ENCODE results near the gene ZNF511. TPM values are rescaled to one million over a fixed set of nuclear protein-coding genes. Genes with fewer than 3 reads are reported as not detected.
"Not testable (repeated sequence)": the region's sequence is repeated elsewhere in the genome, so short reads cannot be mapped to it uniquely, and the experiment has no call there.

Gene ZNF511
- total RNA-seq, 1 donor from 2014 or later = 25.5 TPM

- H3K36me3 ChIP-seq (ENCODE audit: insufficient read depth, low read length) = no peaks in the 10 kb centered on the region
- no peaks in the 10 kb centered on the region for H3K4me1 ChIP-seq (ENCODE audit: insufficient read depth, low read length)
- Mint-ChIP-seq H3K27me3 (ENCODE audit: low read depth, unreplicated experiment) (peaks cover 10% of the 10 kb centered on the region), H3K36me3 (ENCODE audit: low read depth, unreplicated experiment) (no peaks in the 10 kb centered on the region), H3K4me3 (ENCODE audit: unreplicated experiment) (no peak overlapping the region), H3K4me1 (ENCODE audit: low read depth, unreplicated experiment) (no peaks in the 10 kb centered on the region), H3K27ac (ENCODE audit: unreplicated experiment) (no peak overlapping the region), H3K9me3 (ENCODE audit: unreplicated experiment) (no peaks in the 10 kb centered on the region)
- no peaks in the 10 kb centered on the region for H3K27me3 ChIP-seq (ENCODE audit: insufficient read depth, low read length)
- no peak for FAIRE-seq
- H2AFZ ChIP-seq (ENCODE audit: low read depth, low read length) = no peak overlapping the region
- no peak overlapping the region for H3K4me2 ChIP-seq (ENCODE audit: low read length)
- H3K9ac ChIP-seq (ENCODE audit: low read length) = no peak overlapping the region
- no peaks in the 10 kb centered on the region for H3K9me3 ChIP-seq (ENCODE audit: insufficient read depth, low read depth, low read length)
- no peak overlapping the region for H3K4me3 ChIP-seq (ENCODE audit: insufficient read depth, low read depth, low read length)
- H3K79me2 ChIP-seq (ENCODE audit: insufficient read depth, low read length) = no peaks in the 10 kb centered on the region
- peaks cover 3% of the 10 kb centered on the region for H4K20me1 ChIP-seq (ENCODE audit: insufficient read depth, low read length)
- H3K27ac ChIP-seq (ENCODE audit: low read depth, low read length) = no peak overlapping the region
- no peak for DNase-seq (ENCODE audit: low read depth)
- no peak for TF ChIP-seq EZH2 (IDR thresholded peaks at IDR 0.05; ENCODE audit: insufficient read depth, low read length)
- TF ChIP-seq, protein P1, sequence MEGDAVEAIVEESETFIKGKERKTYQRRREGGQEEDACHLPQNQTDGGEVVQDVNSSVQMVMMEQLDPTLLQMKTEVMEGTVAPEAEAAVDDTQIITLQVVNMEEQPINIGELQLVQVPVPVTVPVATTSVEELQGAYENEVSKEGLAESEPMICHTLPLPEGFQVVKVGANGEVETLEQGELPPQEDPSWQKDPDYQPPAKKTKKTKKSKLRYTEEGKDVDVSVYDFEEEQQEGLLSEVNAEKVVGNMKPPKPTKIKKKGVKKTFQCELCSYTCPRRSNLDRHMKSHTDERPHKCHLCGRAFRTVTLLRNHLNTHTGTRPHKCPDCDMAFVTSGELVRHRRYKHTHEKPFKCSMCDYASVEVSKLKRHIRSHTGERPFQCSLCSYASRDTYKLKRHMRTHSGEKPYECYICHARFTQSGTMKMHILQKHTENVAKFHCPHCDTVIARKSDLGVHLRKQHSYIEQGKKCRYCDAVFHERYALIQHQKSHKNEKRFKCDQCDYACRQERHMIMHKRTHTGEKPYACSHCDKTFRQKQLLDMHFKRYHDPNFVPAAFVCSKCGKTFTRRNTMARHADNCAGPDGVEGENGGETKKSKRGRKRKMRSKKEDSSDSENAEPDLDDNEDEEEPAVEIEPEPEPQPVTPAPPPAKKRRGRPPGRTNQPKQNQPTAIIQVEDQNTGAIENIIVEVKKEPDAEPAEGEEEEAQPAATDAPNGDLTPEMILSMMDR (IDR thresholded peaks at IDR 0.05; ENCODE audit: insufficient read depth, low read depth, low read length) = no peak
These were observed 7.6 kb downstream of the ZNF511 start for GRCh38 chr10:133316266-133316665.

DNA sequence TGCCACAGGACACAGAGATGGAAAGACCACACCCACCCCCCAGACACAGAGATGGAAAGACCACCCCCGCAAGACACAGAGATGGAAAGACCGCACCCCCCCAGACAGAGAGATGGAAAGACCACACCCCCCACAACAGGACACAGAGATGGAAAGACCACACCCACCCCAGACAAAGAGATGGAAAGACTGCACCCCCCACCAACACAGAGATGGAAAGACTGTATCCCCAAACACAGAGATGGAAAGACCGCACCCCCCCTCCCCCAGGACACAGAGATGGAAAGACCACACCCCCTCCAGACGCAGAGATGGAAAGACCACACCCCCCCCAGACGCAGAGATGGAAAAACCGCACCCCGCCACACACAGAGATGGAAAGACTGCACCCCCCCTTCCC lies 8.0 kb downstream of the ZNF511 start:
- no peak for DNase-seq (ENCODE audit: low read depth)
- Histone ChIP-seq H3K9me3 (ENCODE audit: insufficient read depth, low read depth, low read length) (no peaks in the 10 kb centered on the region), H3K4me3 (ENCODE audit: insufficient read depth, low read depth, low read length) (no peak overlapping the region), H3K4me1 (ENCODE audit: insufficient read depth, low read length) (no peaks in the 10 kb centered on the region), H3K36me3 (ENCODE audit: insufficient read depth, low read length) (no peaks in the 10 kb centered on the region), H3K27ac (ENCODE audit: low read depth, low read length) (no peak overlapping the region), H2AFZ (ENCODE audit: low read depth, low read length) (no peak overlapping the region), H3K79me2 (ENCODE audit: insufficient read depth, low read length) (no peaks in the 10 kb centered on the region), H3K9ac (ENCODE audit: low read length) (no peak overlapping the region), H4K20me1 (ENCODE audit: insufficient read depth, low read length) (peaks cover 3% of the 10 kb centered on the region), H3K4me2 (ENCODE audit: low read length) (no peak overlapping the region), H3K27me3 (ENCODE audit: insufficient read depth, low read length) (no peaks in the 10 kb centered on the region)
- Mint-ChIP-seq H3K4me1 (ENCODE audit: low read depth, unreplicated experiment) (no peaks in the 10 kb centered on the region), H3K27me3 (ENCODE audit: low read depth, unreplicated experiment) (peaks cover 10% of the 10 kb centered on the region), H3K9me3 (ENCODE audit: unreplicated experiment) (no peaks in the 10 kb centered on the region), H3K36me3 (ENCODE audit: low read depth, unreplicated experiment) (no peaks in the 10 kb centered on the region), H3K27ac (ENCODE audit: unreplicated experiment) (no peak overlapping the region), H3K4me3 (ENCODE audit: unreplicated experiment) (no peak overlapping the region)
- TF ChIP-seq, protein P1 (IDR thresholded peaks at IDR 0.05; ENCODE audit: insufficient read depth, low read depth, low read length) = no peak
- no peak for TF ChIP-seq EZH2 (IDR thresholded peaks at IDR 0.05; ENCODE audit: insufficient read depth, low read length)
- FAIRE-seq = no peak

DNA sequence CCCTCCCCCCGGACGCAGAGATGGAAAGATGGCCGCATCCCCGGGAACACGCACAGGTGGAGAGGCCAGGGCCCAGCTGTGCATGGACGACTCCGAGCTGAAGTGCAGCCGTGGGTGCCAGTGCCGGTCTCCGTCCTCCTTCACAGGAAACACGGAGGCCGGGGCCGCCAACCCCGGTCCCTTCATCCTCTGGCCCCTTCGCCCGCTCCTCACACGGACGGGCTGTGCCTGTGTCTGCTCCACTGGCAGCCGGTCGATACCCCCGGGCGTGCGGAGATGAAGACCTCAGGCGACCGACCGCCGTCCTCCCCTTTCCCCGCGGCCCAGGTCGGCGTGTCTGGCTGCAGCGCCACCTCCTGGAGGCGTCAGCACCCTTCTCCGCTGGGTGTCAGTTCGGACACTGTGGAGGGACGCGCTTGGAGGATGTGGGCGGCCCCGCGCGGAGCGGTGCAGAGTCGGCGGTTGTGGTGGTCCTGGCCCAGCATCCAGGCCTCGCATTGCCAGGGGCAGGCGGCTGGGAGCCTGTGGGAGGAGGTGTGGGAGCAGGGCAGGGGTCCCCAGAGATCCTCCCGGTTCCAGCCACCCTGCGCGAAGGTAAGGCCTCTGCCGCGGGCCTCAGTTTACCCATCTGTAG lies 9.9 kb downstream of the ZNF511 start:
- H3K9ac ChIP-seq (ENCODE audit: low read length) = peak overlapping the region; percentile 37
- no peak for TF ChIP-seq EZH2 (IDR thresholded peaks at IDR 0.05; ENCODE audit: insufficient read depth, low read length)
- TF ChIP-seq, protein P1 (IDR thresholded peaks at IDR 0.05; ENCODE audit: insufficient read depth, low read depth, low read length) = peak; percentile 44
- Mint-ChIP-seq H3K27ac (ENCODE audit: unreplicated experiment) (no peak overlapping the region), H3K36me3 (ENCODE audit: low read depth, unreplicated experiment) (no peaks in the 10 kb centered on the region), H3K27me3 (ENCODE audit: low read depth, unreplicated experiment) (peaks cover 12% of the 10 kb centered on the region), H3K4me1 (ENCODE audit: low read depth, unreplicated experiment) (no peaks in the 10 kb centered on the region), H3K4me3 (ENCODE audit: unreplicated experiment) (no peak overlapping the region), H3K9me3 (ENCODE audit: unreplicated experiment) (no peaks in the 10 kb centered on the region)
- no peaks in the 10 kb centered on the region for H3K27me3 ChIP-seq (ENCODE audit: insufficient read depth, low read length)
- peaks cover 3% of the 10 kb centered on the region for H4K20me1 ChIP-seq (ENCODE audit: insufficient read depth, low read length)
- no peaks in the 10 kb centered on the region for H3K36me3 ChIP-seq (ENCODE audit: insufficient read depth, low read length)
- peak overlapping the region; percentile 46 for H3K4me3 ChIP-seq (ENCODE audit: insufficient read depth, low read depth, low read length)
- H3K4me2 ChIP-seq (ENCODE audit: low read length) = peak overlapping the region; percentile 89
- DNase-seq (ENCODE audit: low read depth) (no peak), FAIRE-seq (no peak)
- peak overlapping the region; percentile 79 for H2AFZ ChIP-seq (ENCODE audit: low read depth, low read length)
- H3K9me3 ChIP-seq (ENCODE audit: insufficient read depth, low read depth, low read length) = no peaks in the 10 kb centered on the region
- H3K27ac ChIP-seq (ENCODE audit: low read depth, low read length) = no peak overlapping the region
- H3K4me1 ChIP-seq (ENCODE audit: insufficient read depth, low read length) = no peaks in the 10 kb centered on the region
- H3K79me2 ChIP-seq (ENCODE audit: insufficient read depth, low read length) = no peaks in the 10 kb centered on the region

- H3K27ac Mint-ChIP-seq (ENCODE audit: unreplicated experiment); H3K27me3 ChIP-seq (ENCODE audit: insufficient read depth, low read length); H3K9ac ChIP-seq (ENCODE audit: low read length); H2AFZ ChIP-seq (ENCODE audit: low read depth, low read length); FAIRE-seq; H4K20me1 ChIP-seq (ENCODE audit: insufficient read depth, low read length); H3K9me3 Mint-ChIP-seq (ENCODE audit: unreplicated experiment); H3K9me3 ChIP-seq (ENCODE audit: insufficient read depth, low read depth, low read length); H3K4me2 ChIP-seq (ENCODE audit: low read length); H3K27ac ChIP-seq (ENCODE audit: low read depth, low read length); H3K36me3 Mint-ChIP-seq (ENCODE audit: low read depth, unreplicated experiment); H3K4me3 ChIP-seq (ENCODE audit: insufficient read depth, low read depth, low read length); H3K79me2 ChIP-seq (ENCODE audit: insufficient read depth, low read length); H3K36me3 ChIP-seq (ENCODE audit: insufficient read depth, low read length); H3K4me1 ChIP-seq (ENCODE audit: insufficient read depth, low read length); H3K4me3 Mint-ChIP-seq (ENCODE audit: unreplicated experiment); H3K4me1 Mint-ChIP-seq (ENCODE audit: low read depth, unreplicated experiment); DNase-seq (ENCODE audit: low read depth): not testable (repeated sequence)
- peaks cover 14% of the 10 kb centered on the region for H3K27me3 Mint-ChIP-seq (ENCODE audit: low read depth, unreplicated experiment)
These were observed 12.2 kb downstream of the ZNF511 start for GRCh38 chr10:133320852-133321422.
